Aorta (tissue), 5 donors: ENCODE data around the gene WDR38. TPM values are rescaled to one million over a fixed set of nuclear protein-coding genes. Genes with fewer than 3 reads are reported as not detected.
"Not testable (repeated sequence)": the region's sequence is repeated elsewhere in the genome, so short reads cannot be mapped to it uniquely, and the experiment has no call there.

Experiments used
- ATAC-seq: fragments of 200-7000 bp; cut with Tn5 transposase; one replicate; pipeline ENCODE4 v1.9.1; 2022; ENCODE audit warnings: moderate library complexity; ENCODE audit not compliant: low FRiP score
- DNase-seq, 2 donors: peaks; one replicate each; pipeline ENCODE4 v3.0.0-alpha.2; 2020
- H3K27ac ChIP-seq, 2 donors: one replicate each; pipeline ENCODE4 v1.5.1; 2013; ENCODE audit warnings: low read length in 2 of 2, mild to moderate bottlenecking in 2 of 2, moderate library complexity in 2 of 2, control low read depth in 1 of 2, inconsistent platforms in 1 of 2, low read depth in 1 of 2
- H3K27me3 ChIP-seq, 2 donors: one replicate each; pipeline ENCODE4 v1.6.1; 2013; ENCODE audit warnings: control low read depth in 1 of 2, low read length in 1 of 2, mild to moderate bottlenecking in 1 of 2, moderate library complexity in 1 of 2; ENCODE audit not compliant: insufficient read depth in 2 of 2, control insufficient read depth in 1 of 2
- H3K36me3 ChIP-seq, 2 donors: one replicate each; pipeline ENCODE4 v1.6.1; 2013; ENCODE audit warnings: control low read depth in 1 of 2, low read length in 1 of 2, mild to moderate bottlenecking in 1 of 2; ENCODE audit not compliant: insufficient read depth in 2 of 2, control insufficient read depth in 1 of 2
- H3K4me1 ChIP-seq, 2 donors: one replicate each; pipeline ENCODE4 v1.6.1; 2013; ENCODE audit warnings: low read length in 2 of 2, control low read depth in 1 of 2, mild to moderate bottlenecking in 1 of 2, moderate library complexity in 1 of 2; ENCODE audit not compliant: insufficient read depth in 2 of 2, control insufficient read depth in 1 of 2
- H3K4me3 ChIP-seq, 2 donors: one replicate each; pipeline ENCODE4 v1.5.1; 2013; ENCODE audit warnings: low read length in 2 of 2, control low read depth in 1 of 2, mild to moderate bottlenecking in 1 of 2
- H3K9me3 ChIP-seq: one replicate; pipeline ENCODE4 v1.6.1; 2013; ENCODE audit warnings: mild to moderate bottlenecking, low read length; ENCODE audit not compliant: control insufficient read depth
- WGBS, 2 donors: extraction: QIAGEN DNeasy Blood & Tissue Kit; methylation state at CpG; one replicate each; pipeline ENCODE4 v1.1.7; 2013; 5-methylcytosine and 5-hydroxymethylcytosine counted together
- intact Hi-C, 2 donors: fragments of 100-400 bp; cut with DNase I; formaldehyde crosslinking; loops; one replicate each; pipeline versions ENCODE4 v1.14.2 to v1.15.0; 2022
- polyA plus RNA-seq, 2 donors: library from polyadenylated mRNA; stranded (reverse); fragments of 200-250 nt; gene quantifications; one replicate each; pipeline ENCODE4 v1.2.3, GENCODE V29; 2013
- total RNA-seq, 2 donors: library from RNA; stranded (reverse); fragmentation: NEBNext Ultra II Directional; extraction: Animal tissue kit (Norgen Biotek cat#: 25700); gene quantifications; one replicate each; pipeline ENCODE4 v1.2.1, GENCODE V29; 2021
- donor health status: healthy with polysubstance abuse.
- donor health status: Bipolar disorder and iron deficiency.
- donor health status: DM: no; HTN: no; CAD: no.
- donor health status: DM: no; HTN: no; CAD: no.
- donor health status: DM: yes; HTN: yes; CAD: no.

Gene WDR38
- total and polyA plus RNA-seq, 4 donors, result 0.74 to 0.75 TPM; not detected in 2

GRCh38 chr9:124830593-124830992 is 22.7 kb upstream of the WDR38 start:
- no peaks in the 10 kb centered on the region for H3K4me1 ChIP-seq
- H3K27me3 ChIP-seq, result no peaks in the 10 kb centered on the region
- no peak overlapping the region for H3K4me3 ChIP-seq
- ATAC-seq (no peak), DNase-seq (no peak)
- no peaks in the 10 kb centered on the region for H3K36me3 ChIP-seq
- no peaks in the 10 kb centered on the region for H3K9me3 ChIP-seq
- WGBS, 2 donors, result 72% methylated on average over 4 of the region's 4 CpGs
- intact Hi-C loops, result no loop called here
- H3K27ac ChIP-seq, result no peak overlapping the region

- H3K4me1 ChIP-seq, result no peaks in the 10 kb centered on the region
- no peaks in the 10 kb centered on the region for H3K27me3 ChIP-seq
- H3K36me3 ChIP-seq, result no peaks in the 10 kb centered on the region
- H3K9me3 ChIP-seq, result no peaks in the 10 kb centered on the region
- 88 to 90% methylated on average over 9 of the region's 9 CpGs for WGBS, 2 donors
- DNase-seq (no peak), ATAC-seq (peak; percentile 61)
- no peak overlapping the region for H3K27ac ChIP-seq
- no peak overlapping the region for H3K4me3 ChIP-seq
- intact Hi-C loops, result no loop called here
Measured at GRCh38 chr9:124831642-124832364, 21.5 kb upstream of the WDR38 start.

- H3K36me3 ChIP-seq, result no peaks in the 10 kb centered on the region
- no peaks in the 10 kb centered on the region for H3K27me3 ChIP-seq
- no peak overlapping the region for H3K4me3 ChIP-seq
- H3K27ac ChIP-seq, result no peak overlapping the region
- no peaks in the 10 kb centered on the region for H3K4me1 ChIP-seq
- H3K9me3 ChIP-seq, result no peaks in the 10 kb centered on the region
- no peak for ATAC-seq
- WGBS, 2 donors, result 72 to 73% methylated on average over 7 of the region's 7 CpGs
- DNase-seq, result no peak
- intact Hi-C loops, result no loop called here
Measured at GRCh38 chr9:124834591-124834990, 18.7 kb upstream of the WDR38 start.

- no peaks in the 10 kb centered on the region for H3K27me3 ChIP-seq
- H3K9me3 ChIP-seq, result no peaks in the 10 kb centered on the region
- no peaks in the 10 kb centered on the region for H3K4me1 ChIP-seq
- WGBS, 2 donors, result 28 to 29% methylated on average over 13 of the region's 13 CpGs
- intact Hi-C loops, result no loop called here
- H3K36me3 ChIP-seq, result no peaks in the 10 kb centered on the region
- ATAC-seq (no peak), DNase-seq (no peak)
- no peak overlapping the region for H3K27ac ChIP-seq
- H3K4me3 ChIP-seq, result no peak overlapping the region
Measured at GRCh38 chr9:124835026-124835557, 18.2 kb upstream of the WDR38 start.

- ATAC-seq, DNase-seq, H3K4me1 ChIP-seq, H3K4me3 ChIP-seq, intact Hi-C loops, H3K9me3 ChIP-seq, H3K27me3 ChIP-seq, H3K27ac ChIP-seq, H3K36me3 ChIP-seq: not testable (repeated sequence)
- WGBS, 2 donors, result 68 to 79% methylated on average over 5 of the region's 5 CpGs
Measured at GRCh38 chr9:124838132-124838531, 15.1 kb upstream of the WDR38 start.

- H3K36me3 ChIP-seq, DNase-seq, H3K27ac ChIP-seq, ATAC-seq, intact Hi-C loops, H3K4me1 ChIP-seq, H3K27me3 ChIP-seq, H3K9me3 ChIP-seq, H3K4me3 ChIP-seq: not testable (repeated sequence)
- 42% methylated on average over 25 to 48 of the region's 52 CpGs for whole genome bisulfite sequencing, 2 donors
Measured at GRCh38 chr9:124838567-124839275, 14.5 kb upstream of the WDR38 start.

GRCh38 chr9:124839612-124840299 is 13.5 kb upstream of the WDR38 start:
- intact Hi-C loops, result no loop called here
- Histone ChIP-seq H3K27ac (no peak overlapping the region), H3K27me3 (no peaks in the 10 kb centered on the region), H3K4me3 (no peak overlapping the region), H3K36me3 (no peaks in the 10 kb centered on the region), H3K4me1 (no peaks in the 10 kb centered on the region), H3K9me3 (no peaks in the 10 kb centered on the region)
- 78 to 81% methylated on average over 12 of the region's 12 CpGs for WGBS, 2 donors
- no peak for ATAC-seq
- no peak for DNase-seq

GRCh38 chr9:124840300-124840833 is 12.9 kb upstream of the WDR38 start:
- Histone ChIP-seq H3K4me3 (no peak overlapping the region), H3K27me3 (no peaks in the 10 kb centered on the region), H3K9me3 (no peaks in the 10 kb centered on the region), H3K36me3 (no peaks in the 10 kb centered on the region), H3K4me1 (no peaks in the 10 kb centered on the region), H3K27ac (no peak overlapping the region)
- 74 to 78% methylated on average over 18 of the region's 18 CpGs for WGBS, 2 donors
- DNase-seq, result no peak
- ATAC-seq, result no peak
- intact Hi-C loops, result no loop called here
